Bladder microvascular endothelial cell (primary cell): ENCODE data around the gene NACA2. TPM values are rescaled to one million over a fixed set of nuclear protein-coding genes. Genes with fewer than 3 reads are reported as not detected.

Source experiments
- total RNA-seq: library from RNA; depleted of rRNA; stranded (reverse); fragments of >200 nt; gene quantifications from 2 replicates; pipeline ENCODE4 v1.2.3, GENCODE V29; 2014

Gene NACA2
- total RNA-seq = not detected in 2 replicates

GRCh38 chr17:61591018-61591417, at the start of gene NACA2:
Gene NACA2, minus strand, starts transcription at chr17:61591219. Its CDS starts 39 bp downstream, at chr17:61591180.

Other genes with a start within 250 kb of the NACA2 start
- 0.13 and 0.49 TPM in 2 replicates for gene TBX2, start 191.4 kb downstream of the NACA2 start, total RNA-seq
- not detected in 2 replicates for gene TBX4, start 138.8 kb downstream of the NACA2 start, total RNA-seq